Activated T-cell treated with anti-CD3 and anti-CD28 coated beads, Interleukin-2, amount 50 U/mL, for 72 hours (primary cell): ENCODE data around the gene VIM. TPM values are rescaled to one million over a fixed set of nuclear protein-coding genes. Genes with fewer than 3 reads are reported as not detected.

ENCODE experiments used
- ATAC-seq, 2 donors: fragments of 150-1000 bp; cut with Tn5 transposase; replicated peaks in 1 of 2; 2 replicates each; pipeline ENCODE4 v1.10.0; 2021; ENCODE audit warnings: moderate library complexity in 2 of 2, mild to moderate bottlenecking in 1 of 2
- DNase-seq, 2 donors: peaks; one replicate each; pipeline ENCODE4 v3.0.0; 2021 to 2022; ENCODE audit warnings: mixed read lengths in 1 of 2
- H3K27ac Mint-ChIP-seq: one replicate; pipeline ENCODE4 v1.8.0; 2022; ENCODE audit warnings: mild to moderate bottlenecking, moderate library complexity, mixed read lengths
- H3K27me3 Mint-ChIP-seq: one replicate; pipeline ENCODE4 v1.8.0; 2022; ENCODE audit warnings: low read depth, mixed read lengths
- H3K36me3 Mint-ChIP-seq, 2 donors: one replicate each; pipeline ENCODE4 v1.8.0; 2022; ENCODE audit warnings: mixed read lengths in 2 of 2, mild to moderate bottlenecking in 1 of 2; ENCODE audit not compliant: insufficient read depth in 2 of 2
- H3K4me1 Mint-ChIP-seq: one replicate; pipeline ENCODE4 v1.8.0; 2022; ENCODE audit warnings: low read depth, mixed read lengths
- H3K4me3 Mint-ChIP-seq, 2 donors: one replicate each; pipeline ENCODE4 v1.8.0; 2022; ENCODE audit warnings: mild to moderate bottlenecking in 2 of 2, mixed read lengths in 2 of 2, moderate library complexity in 2 of 2
- H3K9me3 Mint-ChIP-seq, 2 donors: one replicate each; pipeline ENCODE4 v1.8.0; 2022; ENCODE audit warnings: mixed read lengths in 2 of 2
- total RNA-seq, 2 donors: library from RNA; stranded (reverse); gene quantifications; one replicate each; pipeline ENCODE4 v1.2.3, GENCODE V29; 2022

Gene VIM
- total RNA-seq, 2 donors from 2014 or later = 211 to 545 TPM

DNA sequence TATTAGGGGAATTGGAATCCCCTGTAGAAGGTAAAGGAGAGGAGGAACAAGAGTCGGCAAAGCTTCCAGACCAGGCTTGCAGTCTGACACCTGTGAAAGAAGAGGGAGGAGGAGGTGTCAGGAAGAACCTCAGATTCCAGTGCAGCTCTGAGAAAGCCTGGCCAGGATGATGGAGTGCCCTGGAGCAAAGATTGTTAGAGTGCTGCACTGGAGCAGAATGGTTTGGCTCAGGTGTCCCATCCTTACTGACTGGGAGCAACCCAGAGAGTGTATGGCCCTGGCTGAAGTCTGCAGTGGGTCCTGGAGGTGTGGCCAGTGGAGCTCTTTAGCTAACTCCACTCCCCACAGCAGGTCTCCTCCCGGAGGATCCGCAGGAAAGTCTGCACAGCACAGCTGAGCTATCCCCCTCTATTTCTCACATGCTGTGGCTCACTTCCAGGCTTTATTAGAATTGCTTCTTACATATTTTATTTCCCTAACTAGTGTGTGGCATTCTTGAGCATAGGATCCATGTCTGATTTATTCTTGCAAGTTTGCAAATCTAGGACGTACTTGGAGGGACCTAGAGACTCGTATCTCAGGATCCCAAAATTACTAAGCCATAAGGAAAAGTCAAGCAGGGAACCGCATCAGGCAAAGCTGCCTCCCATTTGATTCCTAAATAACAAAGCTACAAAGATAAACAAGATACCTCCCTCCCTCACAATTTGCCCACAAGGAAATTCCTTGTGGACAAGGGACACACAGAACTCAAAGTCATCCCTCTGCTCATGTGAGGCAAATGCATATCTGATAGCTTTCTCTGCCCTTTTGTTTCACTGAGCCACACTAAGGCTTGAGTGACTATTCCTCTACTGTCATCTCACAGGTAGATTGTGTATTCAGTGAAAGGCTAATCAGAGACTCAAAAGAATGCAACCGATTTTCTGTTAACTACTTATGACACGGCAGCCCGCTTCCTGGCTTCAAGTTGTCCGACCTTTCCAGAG is 58.8 kb downstream of the VIM start:
- Mint-ChIP-seq H3K27ac (no peak overlapping the region), H3K4me1 (peaks cover 9% of the 10 kb centered on the region), H3K9me3 (peaks cover 5 to 7% of the 10 kb centered on the region in 2 donors), H3K27me3 (peaks cover 13% of the 10 kb centered on the region), H3K4me3 (no peak overlapping the region), H3K36me3 (peaks cover 3 to 7% of the 10 kb centered on the region in 2 donors)
- no peak for DNase-seq
- no peak for ATAC-seq

Other genes with a start within 250 kb of the VIM start
- under 1 TPM; 0.65 to 0.76 TPM for gene CUBN, start 98.4 kb upstream of the VIM start, total RNA-seq
- 1 to 10 TPM; 5.5 to 8.7 TPM for gene TRDMT1, start 26.6 kb upstream of the VIM start, total RNA-seq
- gene ST8SIA6, start 226.4 kb downstream of the VIM start, total RNA-seq = under 1 TPM in 1 of 2 donors, not detected in 1; 0.30 TPM